Stimulated activated CD4-positive, alpha-beta T cell treated with anti-CD3 and anti-CD28 coated beads, Interleukin-4, amount 100 ng/mL, for 24 hours (primary cell): ENCODE data around the gene DECR2.
"Not testable (repeated sequence)": the region's sequence is repeated elsewhere in the genome, so short reads cannot be mapped to it uniquely, and the experiment has no call there.

Experiments used
- DNase-seq: peaks from one replicate; pipeline ENCODE4 v3.0.0-alpha.2; 2020

The DECR2 gene, protein sequence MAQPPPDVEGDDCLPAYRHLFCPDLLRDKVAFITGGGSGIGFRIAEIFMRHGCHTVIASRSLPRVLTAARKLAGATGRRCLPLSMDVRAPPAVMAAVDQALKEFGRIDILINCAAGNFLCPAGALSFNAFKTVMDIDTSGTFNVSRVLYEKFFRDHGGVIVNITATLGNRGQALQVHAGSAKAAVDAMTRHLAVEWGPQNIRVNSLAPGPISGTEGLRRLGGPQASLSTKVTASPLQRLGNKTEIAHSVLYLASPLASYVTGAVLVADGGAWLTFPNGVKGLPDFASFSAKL

DNA sequence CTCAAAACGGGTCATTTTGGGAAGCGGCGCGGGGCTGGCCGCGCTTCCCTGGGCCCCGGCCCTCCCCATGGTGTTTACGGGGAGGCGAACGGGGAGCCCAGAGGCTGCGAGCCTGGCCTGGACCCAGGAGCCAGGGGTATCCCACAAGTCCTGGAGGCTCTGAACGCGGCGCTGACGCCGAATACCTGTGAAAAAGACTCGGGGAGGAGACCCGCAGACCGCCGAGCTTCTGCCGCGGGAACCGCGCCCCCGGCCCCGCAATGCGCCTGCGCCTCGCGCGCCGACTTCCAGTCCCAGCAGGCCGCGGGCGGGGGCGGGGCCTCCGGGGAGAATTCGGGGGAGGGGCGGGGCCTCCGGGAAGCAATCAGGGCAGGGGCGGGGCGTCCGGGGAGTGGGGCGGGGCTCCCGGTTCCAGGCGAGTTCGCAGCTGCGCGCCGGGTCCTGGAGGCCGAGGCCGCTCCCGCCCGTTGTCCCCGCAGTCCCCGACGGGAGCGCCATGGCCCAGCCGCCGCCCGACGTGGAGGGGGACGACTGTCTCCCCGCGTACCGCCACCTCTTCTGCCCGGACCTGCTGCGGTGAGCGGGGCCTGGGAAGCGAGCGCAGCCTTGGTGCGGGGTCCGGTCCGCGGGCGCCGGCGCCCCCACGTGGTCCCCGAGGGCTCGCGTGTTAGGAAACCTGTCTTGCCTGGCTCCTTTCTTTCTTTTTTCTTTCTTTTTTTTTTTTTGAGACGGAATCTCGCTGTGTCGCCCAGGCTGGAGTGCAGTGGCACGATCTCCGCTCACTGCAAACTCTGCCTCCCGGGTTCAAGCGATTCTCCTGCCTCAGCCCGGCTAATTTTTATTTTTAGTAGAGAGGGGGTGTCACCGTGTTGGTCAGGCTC, at the start of gene DECR2:
Gene DECR2 (plus strand): TSS at position 418 of the 881 bp plus-strand sequence. CDS start 79 bp downstream, at position 497.
- DNase-seq = peak; percentile 98

DNA sequence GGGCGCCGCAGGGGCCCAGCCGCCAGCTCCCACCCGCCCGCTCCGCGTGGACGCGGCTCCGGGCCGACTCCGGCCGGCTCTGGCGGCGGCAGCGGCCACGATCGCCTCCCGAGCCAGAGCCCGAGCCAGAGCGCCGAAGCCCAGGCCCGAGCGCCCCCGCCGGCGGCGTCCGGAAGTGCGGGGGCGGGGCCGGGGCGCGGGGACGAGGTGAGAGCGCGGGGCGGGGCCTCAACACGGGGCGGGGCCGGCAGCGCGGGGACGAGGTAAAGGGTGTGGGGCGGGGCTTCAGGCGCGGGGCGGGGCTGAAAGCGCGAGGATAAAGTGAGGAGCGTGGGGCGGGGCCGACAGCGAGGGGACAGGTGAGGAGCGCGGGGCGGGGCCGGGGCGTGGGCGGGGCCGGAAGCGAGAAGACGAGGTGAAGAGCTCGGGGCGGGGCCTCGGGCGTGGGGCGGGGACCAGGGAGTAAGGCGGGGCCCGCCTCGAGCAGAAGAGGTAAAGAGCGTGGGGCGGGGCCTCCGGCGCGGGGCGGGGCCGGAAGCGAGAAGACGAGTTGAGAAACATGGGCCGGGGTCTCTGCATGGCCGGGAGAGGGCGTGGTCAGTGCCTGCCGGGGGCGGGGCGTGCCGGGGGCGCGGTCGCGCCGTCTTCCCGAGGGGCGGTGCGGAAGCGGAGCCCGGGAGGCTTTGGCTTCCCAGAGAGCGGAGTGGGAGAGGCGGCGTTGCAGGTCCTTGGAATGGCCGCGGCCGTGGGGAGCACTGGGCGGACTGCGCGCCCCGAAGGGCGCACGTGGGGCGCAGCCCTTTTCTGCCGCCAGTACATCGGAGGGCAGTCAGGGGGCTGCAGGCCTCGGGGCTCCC, 48.9 kb upstream of the DECR2 start, which contains the start of gene AXIN1:
Gene AXIN1 (minus strand): TSS at position 177 of the 857 bp plus-strand sequence. CDS start 5,698 bp downstream, outside the sequence.
- DNase-seq = peak; percentile 100

DNA sequence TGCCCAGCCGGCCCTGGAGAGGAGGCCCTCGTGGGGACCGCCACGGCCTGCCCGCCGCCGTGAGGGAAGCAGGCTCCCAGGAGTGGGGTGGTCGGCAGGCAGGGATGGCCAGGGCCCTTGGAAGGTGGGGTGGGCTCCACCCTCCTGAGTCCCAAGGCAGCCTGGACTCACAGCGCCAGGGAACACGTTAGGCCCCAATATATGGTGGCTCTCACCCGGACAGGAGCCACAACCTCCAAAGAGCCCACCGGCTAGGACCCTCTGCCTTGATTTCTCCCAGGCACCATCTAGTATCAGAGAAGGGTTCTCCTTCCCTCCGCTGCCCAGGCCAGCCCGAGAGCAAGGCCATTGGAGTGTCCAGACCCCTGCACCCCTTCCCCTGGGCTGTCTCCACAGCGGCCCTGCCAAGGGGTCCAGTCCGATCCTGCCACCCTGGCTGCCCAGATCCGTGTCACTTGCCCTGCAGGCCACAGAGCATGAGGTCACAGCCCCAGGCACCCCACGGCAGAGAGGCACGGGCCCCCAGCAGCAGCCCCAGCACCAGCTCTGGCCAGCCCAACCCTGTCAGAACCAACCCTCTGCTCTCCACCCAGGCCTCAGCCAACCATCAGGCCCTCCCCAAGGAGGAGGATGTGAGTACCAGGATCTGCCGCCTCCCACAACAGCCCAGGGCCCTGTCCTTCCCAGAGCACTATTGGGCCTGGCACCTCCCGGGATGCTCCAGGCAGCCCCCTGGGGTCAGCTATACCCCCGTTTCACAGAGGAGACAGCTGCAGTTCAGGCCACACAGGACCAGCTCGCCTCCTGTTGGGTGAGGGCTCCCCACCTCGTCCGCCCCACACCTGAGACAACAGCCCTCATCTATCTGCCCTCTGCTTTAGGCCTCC, 48.0 kb upstream of the DECR2 start:
- DNase-seq = no peak

DNA sequence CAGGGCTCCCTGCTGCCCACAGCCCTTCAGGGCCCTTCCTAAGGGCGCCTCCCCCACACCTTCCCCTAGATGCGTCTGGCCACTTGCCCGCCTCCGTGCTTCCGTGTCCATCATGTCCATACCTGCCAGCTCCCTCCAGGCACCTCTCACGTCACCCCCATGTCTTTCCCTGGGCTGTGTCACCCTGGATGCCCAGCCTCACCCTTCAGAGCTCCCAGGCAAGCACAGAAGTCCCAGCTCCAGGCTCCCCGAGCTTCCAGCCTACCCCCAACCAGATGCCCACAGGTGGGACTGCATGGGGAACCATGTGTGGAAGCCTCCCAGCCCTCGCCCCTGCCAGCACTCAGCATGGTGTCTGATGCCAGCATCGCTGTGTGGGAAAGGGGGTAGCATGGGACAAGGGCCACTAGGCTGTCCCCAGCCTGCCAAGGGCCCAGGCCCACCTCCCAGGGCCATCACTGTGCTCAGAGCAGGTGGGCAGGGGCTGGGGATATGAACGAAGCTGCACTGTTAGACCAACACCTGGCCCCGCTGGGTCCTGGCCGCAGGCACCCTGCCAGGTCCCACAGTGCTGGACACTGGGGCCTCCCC, 47.3 kb upstream of the DECR2 start:
- DNase-seq = no peak

DNA sequence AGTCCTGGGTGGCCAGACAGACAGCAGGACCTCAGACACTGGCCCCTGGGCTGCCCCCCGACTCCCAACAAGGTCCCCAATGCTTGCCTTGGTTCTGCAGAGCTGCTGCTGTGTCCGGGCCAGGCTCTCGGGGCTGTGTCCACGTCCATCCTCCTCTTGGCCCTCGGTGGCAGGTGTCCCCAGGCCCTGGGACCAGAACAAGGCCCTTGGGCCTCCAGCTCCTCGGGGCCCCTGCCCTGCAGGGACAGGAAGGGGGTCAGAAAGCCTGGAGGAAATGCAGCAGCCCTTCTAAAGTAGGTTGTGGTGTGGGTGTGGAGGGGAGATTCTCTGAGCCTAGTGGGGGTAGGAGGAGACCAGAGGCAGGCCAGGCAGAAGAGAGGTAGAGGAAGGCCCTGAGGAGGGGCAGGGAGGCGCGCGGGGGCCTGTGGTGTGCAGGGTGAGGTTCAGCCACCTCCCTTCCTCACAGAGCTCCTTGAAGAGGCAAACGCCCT, 46.7 kb upstream of the DECR2 start:
- no peak for DNase-seq

DNA sequence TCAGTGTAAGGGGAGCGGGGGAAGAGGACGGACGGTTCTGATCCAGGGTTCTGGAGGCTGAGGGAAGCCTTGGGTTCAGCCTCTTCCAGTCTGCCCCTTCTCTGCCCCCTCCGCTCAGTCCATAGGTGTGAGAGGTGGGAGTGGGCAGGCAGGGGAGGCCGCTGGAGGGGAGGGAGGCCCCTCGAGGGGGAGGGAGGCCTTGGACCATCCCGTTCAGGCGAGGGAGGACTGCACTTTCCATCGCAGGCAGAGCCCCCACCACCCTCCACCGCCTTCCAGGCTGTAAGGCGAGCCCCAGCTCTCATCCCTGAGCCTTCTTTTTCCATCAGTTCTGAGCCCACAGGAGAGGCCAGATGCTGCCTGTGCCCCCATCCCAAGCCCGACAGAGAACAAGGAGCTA, 44.9 kb upstream of the DECR2 start:
- DNase-seq = no peak

DNA sequence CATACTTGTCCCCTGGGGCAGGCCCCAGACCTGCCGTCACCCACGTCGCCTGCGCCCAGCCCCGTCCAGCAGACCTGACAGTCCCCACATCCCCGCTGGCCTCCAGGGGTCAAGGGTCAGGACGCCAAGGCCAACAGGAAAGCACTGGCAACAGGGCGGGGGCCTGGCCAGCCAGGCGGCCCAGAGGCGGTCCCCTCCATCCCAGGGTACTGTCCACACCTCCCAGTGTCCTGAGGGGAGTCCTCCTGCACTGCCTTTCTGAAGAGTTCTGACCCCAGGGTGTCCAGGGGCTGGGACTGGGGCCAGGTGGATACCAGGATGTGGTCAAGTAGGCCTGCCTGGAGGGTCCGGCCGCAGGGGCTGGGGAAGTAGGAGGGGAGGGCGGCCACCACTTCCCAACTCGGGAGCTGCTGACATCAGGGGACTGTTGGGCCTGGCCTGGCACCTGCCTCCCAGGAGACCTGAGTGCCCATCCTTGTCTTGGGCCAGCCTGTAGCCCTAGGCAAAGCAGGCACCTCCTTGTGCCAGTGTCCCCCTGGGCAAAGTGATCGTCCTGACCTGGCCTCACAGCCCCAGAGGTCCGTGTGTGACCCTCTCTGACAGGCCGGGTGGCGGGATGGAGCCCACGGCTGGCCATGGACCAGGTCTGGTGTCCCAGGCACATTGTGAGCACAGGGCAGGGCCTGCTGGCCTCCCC, 42.5 kb upstream of the DECR2 start:
- no peak for DNase-seq

DNA sequence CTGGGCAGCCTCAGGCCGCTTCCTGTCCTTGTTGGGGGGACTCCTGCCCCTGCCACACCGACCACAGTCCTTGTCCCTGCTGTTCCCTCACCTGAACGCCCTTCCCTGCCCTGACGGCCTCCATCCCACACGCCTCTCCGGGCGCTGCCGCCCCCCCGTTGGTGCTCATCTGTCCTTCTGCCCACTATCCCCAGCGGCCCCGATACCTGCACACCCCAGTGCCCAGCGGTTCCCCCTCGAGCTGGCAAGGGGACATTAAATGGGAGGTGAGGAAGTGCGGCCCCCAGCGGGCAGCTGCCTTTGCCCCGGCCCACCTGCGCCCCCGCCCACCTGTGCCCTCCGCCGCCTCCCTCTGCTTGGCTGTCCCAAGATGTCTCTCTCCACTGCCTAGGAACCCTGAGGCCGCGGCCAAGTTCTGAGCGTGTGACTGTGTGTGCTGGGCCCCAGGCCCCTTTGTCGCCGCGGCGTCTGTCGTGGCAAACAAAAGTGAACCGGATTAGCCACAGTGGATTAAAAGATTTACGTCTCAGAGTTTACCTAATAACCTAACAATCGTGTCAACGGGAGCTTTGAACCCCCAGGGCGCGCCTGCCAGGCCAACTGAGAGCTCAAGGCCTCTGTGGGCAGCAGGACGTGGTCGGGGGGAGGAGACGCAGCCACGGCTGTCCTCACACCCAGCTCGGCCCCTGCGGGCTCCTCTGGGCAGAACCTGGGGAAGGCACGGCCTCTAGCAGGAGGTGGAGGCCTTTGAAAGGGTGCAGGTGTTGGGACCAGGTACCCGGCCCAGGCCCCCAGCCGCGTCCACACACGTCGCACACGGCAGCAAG, 41.6 kb upstream of the DECR2 start:
- DNase-seq = no peak

DNA sequence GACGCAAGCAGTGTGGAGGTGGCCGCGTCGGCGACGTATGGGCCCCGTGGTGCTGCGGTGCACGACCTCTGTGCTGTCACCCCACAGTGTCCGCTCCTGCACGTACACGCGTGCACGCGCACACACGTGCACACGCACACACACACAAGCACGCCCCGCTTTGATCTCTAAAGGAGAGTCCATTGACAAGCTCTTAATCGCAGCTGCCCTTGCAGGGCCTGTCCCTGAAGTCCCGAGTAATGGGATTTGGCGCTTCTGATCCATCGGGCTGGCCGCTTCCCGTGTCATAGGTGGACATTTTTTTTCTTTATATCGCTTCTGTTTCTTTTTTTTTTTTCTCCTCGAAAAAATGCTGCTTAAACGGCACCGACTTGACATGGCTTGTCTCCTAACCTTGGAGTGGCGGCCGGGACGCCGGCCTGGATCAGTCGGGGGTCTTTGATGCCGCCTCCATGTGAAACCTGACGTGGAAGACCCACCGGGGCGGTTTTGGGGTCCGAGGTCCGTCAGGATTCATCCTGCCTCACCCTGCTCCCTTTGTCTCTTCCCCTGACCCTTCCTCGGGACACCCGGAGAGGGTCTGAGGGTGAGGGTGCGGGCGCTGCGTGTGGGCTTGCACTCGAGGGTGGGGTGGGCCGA, 40.9 kb upstream of the DECR2 start:
- no peak for DNase-seq

DNA sequence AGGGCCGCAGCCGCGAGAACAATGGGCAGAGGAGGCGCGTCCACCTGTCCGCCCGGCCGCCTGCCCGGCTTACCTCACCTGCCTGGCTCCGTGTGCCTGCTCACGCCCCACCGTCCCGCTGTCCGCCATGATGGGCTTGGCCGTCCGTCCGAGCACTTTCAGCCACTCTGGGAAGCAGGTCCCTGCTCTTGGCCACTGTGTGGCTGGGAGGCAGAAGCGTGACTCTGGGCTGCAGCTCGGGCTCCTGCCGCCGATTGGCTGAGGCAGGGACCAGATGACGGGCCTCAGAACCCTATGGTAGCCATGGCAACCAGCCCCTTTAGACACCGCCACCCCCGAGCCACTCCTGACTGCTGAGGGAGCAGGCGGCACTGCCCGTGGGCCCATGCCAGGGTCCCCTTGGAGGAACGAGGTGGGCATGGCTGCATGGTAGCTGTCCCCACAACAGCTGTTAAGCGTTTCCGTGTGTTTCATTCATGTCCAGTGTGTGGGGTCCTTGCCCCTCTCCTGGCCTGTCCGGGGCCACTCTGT, 40.3 kb upstream of the DECR2 start:
- no peak for DNase-seq

DNA sequence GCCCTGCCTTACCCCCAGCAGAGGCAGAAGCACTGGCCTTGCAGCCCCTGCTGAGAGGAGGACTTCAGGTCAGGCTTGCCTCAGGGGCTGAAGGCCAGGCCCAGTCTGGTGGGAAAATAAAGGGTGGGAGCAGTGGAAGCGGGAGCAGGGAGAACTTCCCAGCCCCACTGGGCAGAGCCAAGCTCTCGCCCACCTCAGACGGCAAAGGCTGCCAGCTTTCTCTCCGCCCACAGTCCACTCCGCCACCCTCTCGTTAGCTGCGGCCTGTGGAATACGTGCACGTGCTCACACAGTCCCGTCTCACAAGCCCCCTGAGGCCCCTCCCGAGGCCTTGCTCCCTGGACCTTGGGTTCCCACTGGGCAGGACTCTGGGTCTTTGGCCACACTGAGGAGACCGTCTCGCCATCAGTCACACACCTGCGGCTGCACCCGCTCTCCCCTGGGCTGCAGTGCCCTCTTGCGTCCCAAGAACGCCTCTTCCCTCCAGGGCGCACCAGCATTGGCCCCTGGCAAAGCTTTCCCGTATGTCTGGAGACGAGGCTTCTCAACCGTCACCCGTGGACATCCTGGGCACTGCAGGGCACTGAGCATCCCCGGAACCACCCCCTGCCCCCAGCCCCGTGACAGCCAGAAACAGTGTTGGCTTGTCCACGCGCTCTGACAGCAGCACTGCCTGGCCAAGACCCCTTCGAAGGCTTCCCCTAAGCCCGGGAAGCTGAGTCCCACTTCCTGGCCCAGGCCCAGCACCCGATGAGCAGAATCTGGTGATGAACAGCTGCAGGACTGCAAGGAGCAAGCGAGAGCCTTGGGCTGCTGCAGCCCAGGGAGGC, 39.6 kb upstream of the DECR2 start:
- peak; percentile 77 for DNase-seq

DNA sequence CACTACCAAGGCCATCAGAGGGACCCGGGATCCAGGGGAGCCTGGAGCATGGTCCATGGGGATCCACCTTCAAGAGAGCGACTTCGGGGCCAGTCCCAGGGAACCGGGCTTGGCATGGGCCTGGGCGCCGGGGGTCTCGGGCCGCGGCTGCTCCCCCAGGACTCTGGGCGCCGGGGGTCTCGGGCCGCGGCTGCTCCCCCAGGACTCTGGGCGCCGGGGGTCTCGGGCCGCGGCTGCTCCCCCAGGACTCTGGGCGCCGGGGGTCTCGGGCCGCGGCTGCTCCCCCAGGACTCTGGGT, 39.0 kb upstream of the DECR2 start:
- DNase-seq = not testable (repeated sequence)

DNA sequence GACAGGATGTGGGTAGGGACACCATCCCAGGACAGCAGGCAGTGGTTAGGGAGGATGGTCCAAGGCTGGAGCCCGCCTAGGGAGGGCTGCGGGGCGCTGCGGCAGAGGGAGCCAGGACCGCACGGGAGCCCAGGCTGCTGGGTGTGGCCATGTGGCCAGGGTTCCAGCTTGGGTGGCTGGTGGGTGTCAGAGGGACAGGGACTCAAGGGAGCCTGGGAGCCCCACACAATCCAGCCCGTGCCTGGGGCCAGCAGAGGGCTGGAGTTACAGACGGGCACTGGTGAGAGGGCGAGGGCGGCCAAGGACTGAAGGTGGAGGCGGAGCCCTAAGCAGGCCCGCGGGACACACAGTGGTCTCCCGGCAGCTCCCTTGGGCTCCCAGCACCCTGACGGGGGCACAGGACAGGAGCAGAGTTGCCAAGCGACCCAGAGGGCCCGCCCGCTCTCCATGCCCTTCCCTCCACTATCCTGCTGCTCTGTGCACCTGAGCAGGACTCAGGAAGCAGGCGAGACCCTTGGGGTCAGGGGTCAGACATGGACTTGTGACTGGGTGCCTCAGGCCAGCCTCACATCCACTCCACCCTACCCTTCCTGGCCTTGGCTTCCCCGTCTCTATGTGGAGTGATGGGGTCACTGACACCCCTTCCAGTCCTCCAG, 38.4 kb upstream of the DECR2 start:
- no peak for DNase-seq

DNA sequence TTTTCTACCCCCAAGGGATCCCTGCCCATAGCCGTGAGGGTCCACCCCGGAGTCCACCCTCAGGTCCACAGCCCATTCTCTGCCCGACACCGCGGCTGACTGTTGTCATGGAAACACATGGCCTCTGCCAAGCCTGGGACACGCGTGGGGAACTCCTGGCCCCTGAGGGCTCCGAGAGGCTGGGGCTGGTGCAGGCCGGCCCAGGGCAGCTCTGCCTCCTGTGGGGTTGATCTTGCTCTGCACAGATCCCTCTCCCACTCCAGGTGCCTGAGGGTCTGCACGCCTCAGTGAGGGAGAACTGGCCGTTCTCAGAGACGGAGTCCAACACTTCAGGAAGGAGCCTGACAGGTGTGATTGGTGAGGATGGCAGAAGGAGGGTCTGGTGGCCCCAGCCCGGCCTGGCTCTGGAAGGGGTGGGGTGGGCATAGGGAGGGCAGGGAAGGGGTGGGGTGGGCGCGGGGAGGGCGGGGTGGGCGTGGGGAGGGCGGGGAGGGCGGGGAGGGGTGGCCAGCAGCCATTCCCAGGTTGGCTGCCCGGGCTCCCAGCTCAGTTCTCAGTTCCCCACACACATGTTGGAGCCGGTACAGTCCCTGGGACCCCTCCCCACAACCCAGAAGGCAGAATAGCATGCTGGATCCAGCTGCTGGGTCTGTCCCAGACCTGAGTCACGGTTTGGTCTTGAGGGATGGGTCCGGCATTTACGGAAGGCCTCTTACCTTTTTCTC, 37.8 kb upstream of the DECR2 start:
- DNase-seq = no peak

DNA sequence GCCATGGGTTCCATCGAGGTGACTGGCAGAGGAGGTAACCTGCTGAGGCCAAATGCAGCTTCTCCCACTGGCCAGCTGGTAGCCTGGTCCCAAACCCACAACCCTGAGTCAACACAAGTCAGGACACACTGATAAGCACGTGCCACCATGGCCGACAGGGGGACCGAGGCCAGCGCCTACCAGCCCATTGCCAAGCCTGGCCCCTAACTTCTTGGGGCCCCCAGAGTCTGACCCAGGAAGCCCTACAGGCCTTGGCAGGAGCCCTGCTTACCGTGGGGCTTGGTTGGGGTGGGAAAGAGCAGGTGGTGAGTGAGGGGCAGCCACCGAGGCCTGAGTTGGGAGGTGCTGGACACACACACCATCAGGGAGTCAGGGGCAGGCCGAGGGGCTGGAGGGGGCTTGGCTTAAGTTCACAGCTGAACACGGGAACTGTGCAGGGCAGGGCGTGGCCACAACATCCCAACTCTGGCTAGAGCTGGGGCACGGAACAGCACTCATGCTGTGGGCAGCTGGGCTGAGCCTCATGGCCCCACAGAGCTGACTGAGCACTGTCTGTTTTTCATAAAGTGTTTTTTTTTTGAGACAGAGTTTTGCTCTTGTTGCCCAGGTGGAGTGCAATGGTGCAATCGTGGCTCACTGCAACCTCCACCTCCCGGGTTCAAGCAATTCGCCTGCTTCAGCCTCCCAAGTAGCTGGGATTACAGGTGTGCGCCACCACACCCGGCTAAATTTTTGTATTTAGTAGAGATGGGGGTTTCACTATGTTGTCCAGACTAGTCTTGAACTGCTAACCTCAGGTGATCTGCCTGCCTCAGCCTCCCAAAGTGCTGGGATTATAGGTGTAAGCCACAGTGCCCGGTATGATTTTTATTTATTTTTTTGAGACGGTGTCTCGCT, 36.8 kb upstream of the DECR2 start:
- no peak for DNase-seq

DNA sequence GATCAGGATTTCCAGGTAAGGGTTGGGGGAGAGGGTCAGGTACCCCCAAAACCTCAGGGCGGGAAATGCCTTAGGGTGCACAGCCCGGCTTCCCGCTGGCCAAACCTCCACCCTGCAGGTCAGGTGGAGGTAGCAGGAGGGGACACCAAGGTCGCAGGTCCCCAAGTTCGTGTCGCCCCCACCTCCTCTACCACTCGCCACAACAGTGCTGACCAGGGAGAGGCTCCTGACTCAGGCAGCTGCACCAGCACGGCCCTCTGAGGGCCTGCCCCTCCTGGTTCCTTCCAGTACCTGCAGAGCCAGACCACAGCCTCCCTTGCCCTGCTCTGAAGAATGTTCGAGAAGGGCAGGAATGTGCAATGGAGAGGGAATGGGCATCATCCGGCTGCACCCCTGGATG, 35.2 kb upstream of the DECR2 start:
- no peak for DNase-seq
